SK-N-SH (cell line): Measurements from ENCODE around the gene PAK3.

Experiments
- FOXM1 ChIP-seq: IDR thresholded peaks from 2 replicates; pipeline ENCODE4 v1.4.0; 2012; ENCODE audit warnings: low read depth, mild to moderate bottlenecking
- POLR2AphosphoS5 ChIP-seq: IDR thresholded peaks from 2 replicates; pipeline ENCODE4 v1.6.1; 2012; ENCODE audit warnings: low read depth, low read length
- RCOR1 ChIP-seq: fragments of 150-350 bp; IDR thresholded peaks from 2 replicates; pipeline ENCODE4 v1.6.1; 2017; ENCODE audit warnings: antibody characterized with exemption, low read length
- RFX5 ChIP-seq: IDR thresholded peaks from 2 replicates; pipeline ENCODE4 v1.6.1; 2012; ENCODE audit warnings: mild to moderate bottlenecking, improper control_type of control experiment, low read length
- TAF1 ChIP-seq: IDR thresholded peaks from 2 replicates; pipeline ENCODE4 v1.6.1; 2012; ENCODE audit warnings: low read depth, mild to moderate bottlenecking, low read length, moderate library complexity, borderline replicate concordance
- TF ChIP-seq, protein P1 (sequence below): fragments of 200-600 bp; sonication (generic); IDR thresholded peaks from 2 replicates; pipeline ENCODE4 v1.6.1; 2017; ENCODE audit warnings: antibody characterized with exemption, mild to moderate bottlenecking, moderate library complexity
- TF ChIP-seq, protein P2 (sequence below): IDR thresholded peaks from 2 replicates; pipeline ENCODE4 v1.6.1; 2012; ENCODE audit warnings: mild to moderate bottlenecking, low read depth, low read length, moderate library complexity

DNA sequence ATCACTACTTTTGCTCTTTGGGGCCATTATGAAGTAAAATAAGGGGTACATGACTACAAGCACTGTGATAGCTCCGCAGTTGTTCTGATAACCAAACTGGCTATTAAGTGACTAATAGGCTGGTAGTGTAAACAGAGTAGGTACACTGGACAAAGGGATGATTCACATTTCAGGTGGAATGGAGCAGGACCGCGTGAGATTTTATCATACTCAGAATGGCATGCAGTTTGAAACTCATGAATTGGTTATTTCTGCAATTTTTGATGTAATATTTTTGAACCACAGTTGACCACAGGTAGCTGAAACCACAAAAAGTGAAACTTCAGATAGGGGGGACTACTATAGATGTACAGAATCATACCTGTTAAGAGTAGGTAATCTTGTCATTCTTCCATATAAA is 55.8 kb downstream of the PAK3 start:
- TF ChIP-seq, protein P1, sequence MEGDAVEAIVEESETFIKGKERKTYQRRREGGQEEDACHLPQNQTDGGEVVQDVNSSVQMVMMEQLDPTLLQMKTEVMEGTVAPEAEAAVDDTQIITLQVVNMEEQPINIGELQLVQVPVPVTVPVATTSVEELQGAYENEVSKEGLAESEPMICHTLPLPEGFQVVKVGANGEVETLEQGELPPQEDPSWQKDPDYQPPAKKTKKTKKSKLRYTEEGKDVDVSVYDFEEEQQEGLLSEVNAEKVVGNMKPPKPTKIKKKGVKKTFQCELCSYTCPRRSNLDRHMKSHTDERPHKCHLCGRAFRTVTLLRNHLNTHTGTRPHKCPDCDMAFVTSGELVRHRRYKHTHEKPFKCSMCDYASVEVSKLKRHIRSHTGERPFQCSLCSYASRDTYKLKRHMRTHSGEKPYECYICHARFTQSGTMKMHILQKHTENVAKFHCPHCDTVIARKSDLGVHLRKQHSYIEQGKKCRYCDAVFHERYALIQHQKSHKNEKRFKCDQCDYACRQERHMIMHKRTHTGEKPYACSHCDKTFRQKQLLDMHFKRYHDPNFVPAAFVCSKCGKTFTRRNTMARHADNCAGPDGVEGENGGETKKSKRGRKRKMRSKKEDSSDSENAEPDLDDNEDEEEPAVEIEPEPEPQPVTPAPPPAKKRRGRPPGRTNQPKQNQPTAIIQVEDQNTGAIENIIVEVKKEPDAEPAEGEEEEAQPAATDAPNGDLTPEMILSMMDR = no peak
- no peak for TF ChIP-seq RFX5
- TF ChIP-seq FOXM1 = no peak
- TF ChIP-seq TAF1 = no peak
- no peak for TF ChIP-seq RCOR1
- TF ChIP-seq, protein P2, sequence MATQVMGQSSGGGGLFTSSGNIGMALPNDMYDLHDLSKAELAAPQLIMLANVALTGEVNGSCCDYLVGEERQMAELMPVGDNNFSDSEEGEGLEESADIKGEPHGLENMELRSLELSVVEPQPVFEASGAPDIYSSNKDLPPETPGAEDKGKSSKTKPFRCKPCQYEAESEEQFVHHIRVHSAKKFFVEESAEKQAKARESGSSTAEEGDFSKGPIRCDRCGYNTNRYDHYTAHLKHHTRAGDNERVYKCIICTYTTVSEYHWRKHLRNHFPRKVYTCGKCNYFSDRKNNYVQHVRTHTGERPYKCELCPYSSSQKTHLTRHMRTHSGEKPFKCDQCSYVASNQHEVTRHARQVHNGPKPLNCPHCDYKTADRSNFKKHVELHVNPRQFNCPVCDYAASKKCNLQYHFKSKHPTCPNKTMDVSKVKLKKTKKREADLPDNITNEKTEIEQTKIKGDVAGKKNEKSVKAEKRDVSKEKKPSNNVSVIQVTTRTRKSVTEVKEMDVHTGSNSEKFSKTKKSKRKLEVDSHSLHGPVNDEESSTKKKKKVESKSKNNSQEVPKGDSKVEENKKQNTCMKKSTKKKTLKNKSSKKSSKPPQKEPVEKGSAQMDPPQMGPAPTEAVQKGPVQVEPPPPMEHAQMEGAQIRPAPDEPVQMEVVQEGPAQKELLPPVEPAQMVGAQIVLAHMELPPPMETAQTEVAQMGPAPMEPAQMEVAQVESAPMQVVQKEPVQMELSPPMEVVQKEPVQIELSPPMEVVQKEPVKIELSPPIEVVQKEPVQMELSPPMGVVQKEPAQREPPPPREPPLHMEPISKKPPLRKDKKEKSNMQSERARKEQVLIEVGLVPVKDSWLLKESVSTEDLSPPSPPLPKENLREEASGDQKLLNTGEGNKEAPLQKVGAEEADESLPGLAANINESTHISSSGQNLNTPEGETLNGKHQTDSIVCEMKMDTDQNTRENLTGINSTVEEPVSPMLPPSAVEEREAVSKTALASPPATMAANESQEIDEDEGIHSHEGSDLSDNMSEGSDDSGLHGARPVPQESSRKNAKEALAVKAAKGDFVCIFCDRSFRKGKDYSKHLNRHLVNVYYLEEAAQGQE = no peak
- TF ChIP-seq POLR2AphosphoS5 = no peak
